KMS-11 (cell line): ENCODE measurements around the gene TFCP2L1.

ENCODE experiments used
- H2AFZ ChIP-seq: fragments of 200-600 bp; sonication (generic); 2 replicates; pipeline ENCODE4 v1.6.1; 2016; ENCODE audit warnings: antibody characterized with exemption, mixed run types, low read depth
- H3K27ac ChIP-seq: fragments of 200-600 bp; sonication (generic); 2 replicates; pipeline ENCODE4 v1.6.1; 2016; ENCODE audit warnings: mild to moderate bottlenecking, mixed run types
- H3K27me3 ChIP-seq: fragments of 200-600 bp; sonication (generic); 2 replicates; pipeline ENCODE4 v1.6.1; 2017; ENCODE audit warnings: mild to moderate bottlenecking, low read depth, mixed run types, moderate library complexity; ENCODE audit not compliant: insufficient read depth
- H3K36me3 ChIP-seq: fragments of 200-600 bp; sonication (generic); 2 replicates; pipeline ENCODE4 v1.6.1; 2017; ENCODE audit warnings: mild to moderate bottlenecking, mixed run types; ENCODE audit not compliant: insufficient read depth
- H3K4me1 ChIP-seq: fragments of 200-600 bp; sonication (generic); 2 replicates; pipeline ENCODE4 v1.6.1; 2016; ENCODE audit warnings: mild to moderate bottlenecking, low read depth, mixed run types; ENCODE audit not compliant: poor library complexity, severe bottlenecking
- H3K4me2 ChIP-seq: fragments of 200-600 bp; sonication (generic); 2 replicates; pipeline ENCODE4 v1.7.0; 2016; ENCODE audit warnings: mild to moderate bottlenecking, mixed run types
- H3K4me3 ChIP-seq: fragments of 200-600 bp; sonication (generic); IDR thresholded peaks from 2 replicates; pipeline ENCODE4 v1.6.1; 2017; ENCODE audit warnings: low read depth, low read length, mixed read lengths; ENCODE audit not compliant: insufficient read depth
- H3K79me2 ChIP-seq: fragments of 200-600 bp; sonication (generic); 2 replicates; pipeline ENCODE4 v1.6.1; 2016; ENCODE audit warnings: low read depth, mixed run types; ENCODE audit not compliant: insufficient read depth
- H3K9ac ChIP-seq: fragments of 200-600 bp; sonication (generic); 2 replicates; pipeline ENCODE4 v1.6.1; 2016; ENCODE audit warnings: mild to moderate bottlenecking, mixed run types
- H4K20me1 ChIP-seq: fragments of 200-600 bp; sonication (generic); 2 replicates; pipeline ENCODE4 v1.6.1; 2016; ENCODE audit warnings: mild to moderate bottlenecking, mixed run types; ENCODE audit not compliant: insufficient read depth
- TF ChIP-seq, protein P1 (sequence below): fragments of 200-600 bp; sonication (generic); conservative IDR thresholded peaks from 2 replicates; pipeline ENCODE4 v1.6.1; 2017; ENCODE audit warnings: low read depth, mild to moderate bottlenecking, antibody characterized with exemption, low read length, moderate library complexity, mixed read lengths

The TFCP2L1 gene

DNA sequence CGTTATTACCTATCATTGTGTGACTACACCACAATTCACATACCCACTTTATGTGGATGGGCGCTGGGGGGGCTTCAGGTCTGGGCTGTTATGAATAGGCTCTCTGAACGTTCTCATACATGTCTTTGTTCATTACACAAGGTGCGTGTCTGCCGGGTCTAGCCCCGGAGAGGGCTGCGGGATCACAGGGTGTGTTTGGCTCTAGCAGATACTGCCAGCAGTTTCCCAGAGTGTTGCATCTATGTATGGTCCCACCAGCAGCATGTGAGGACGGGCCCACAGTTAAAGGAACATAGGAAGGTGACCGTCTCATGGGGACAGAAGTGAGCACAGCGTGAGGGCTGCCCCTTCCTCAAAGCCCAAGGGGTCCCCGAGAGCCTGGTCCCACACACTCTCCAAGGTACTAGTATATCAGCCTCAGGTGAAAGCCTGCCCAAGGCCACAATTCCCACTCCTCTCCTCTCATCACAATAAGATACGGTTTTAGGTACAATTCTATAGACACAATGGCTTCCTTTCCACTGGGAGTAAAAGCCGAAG lies 48.8 kb downstream of the TFCP2L1 start:
- Histone ChIP-seq H3K4me3 (no peak overlapping the region), H3K4me2 (no peak overlapping the region), H3K79me2 (no peaks in the 10 kb centered on the region), H3K4me1 (no peaks in the 10 kb centered on the region), H3K36me3 (no peaks in the 10 kb centered on the region), H3K27ac (no peak overlapping the region), H4K20me1 (no peaks in the 10 kb centered on the region), H3K9ac (no peak overlapping the region), H3K27me3 (no peaks in the 10 kb centered on the region), H2AFZ (no peak overlapping the region)
- TF ChIP-seq, protein P1, sequence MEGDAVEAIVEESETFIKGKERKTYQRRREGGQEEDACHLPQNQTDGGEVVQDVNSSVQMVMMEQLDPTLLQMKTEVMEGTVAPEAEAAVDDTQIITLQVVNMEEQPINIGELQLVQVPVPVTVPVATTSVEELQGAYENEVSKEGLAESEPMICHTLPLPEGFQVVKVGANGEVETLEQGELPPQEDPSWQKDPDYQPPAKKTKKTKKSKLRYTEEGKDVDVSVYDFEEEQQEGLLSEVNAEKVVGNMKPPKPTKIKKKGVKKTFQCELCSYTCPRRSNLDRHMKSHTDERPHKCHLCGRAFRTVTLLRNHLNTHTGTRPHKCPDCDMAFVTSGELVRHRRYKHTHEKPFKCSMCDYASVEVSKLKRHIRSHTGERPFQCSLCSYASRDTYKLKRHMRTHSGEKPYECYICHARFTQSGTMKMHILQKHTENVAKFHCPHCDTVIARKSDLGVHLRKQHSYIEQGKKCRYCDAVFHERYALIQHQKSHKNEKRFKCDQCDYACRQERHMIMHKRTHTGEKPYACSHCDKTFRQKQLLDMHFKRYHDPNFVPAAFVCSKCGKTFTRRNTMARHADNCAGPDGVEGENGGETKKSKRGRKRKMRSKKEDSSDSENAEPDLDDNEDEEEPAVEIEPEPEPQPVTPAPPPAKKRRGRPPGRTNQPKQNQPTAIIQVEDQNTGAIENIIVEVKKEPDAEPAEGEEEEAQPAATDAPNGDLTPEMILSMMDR = no peak

DNA sequence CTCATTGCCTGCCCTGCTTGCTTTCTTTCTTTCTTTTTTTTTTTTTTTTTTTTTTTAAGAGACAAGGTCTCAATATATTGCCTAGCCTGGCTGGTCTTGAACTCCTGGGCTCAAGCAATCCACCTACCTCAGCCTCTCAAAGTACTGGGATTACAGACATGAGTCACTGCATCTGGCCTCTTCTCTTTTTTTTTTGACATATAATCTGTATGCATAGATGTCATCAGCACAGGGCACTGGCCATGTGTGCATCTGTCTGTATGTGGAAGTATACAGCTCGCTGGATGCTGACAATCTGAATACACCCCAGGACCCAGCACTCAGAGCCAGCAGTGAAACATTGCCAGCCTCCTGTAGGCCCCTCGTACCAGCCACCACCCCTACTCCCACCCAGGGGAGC lies 49.5 kb downstream of the TFCP2L1 start:
- Histone ChIP-seq H3K4me2 (no peak overlapping the region), H3K27ac (no peak overlapping the region), H3K36me3 (no peaks in the 10 kb centered on the region), H3K9ac (no peak overlapping the region), H3K4me3 (no peak overlapping the region), H3K4me1 (no peaks in the 10 kb centered on the region), H3K27me3 (no peaks in the 10 kb centered on the region), H3K79me2 (no peaks in the 10 kb centered on the region), H2AFZ (no peak overlapping the region), H4K20me1 (no peaks in the 10 kb centered on the region)
- TF ChIP-seq, protein P1 = no peak

DNA sequence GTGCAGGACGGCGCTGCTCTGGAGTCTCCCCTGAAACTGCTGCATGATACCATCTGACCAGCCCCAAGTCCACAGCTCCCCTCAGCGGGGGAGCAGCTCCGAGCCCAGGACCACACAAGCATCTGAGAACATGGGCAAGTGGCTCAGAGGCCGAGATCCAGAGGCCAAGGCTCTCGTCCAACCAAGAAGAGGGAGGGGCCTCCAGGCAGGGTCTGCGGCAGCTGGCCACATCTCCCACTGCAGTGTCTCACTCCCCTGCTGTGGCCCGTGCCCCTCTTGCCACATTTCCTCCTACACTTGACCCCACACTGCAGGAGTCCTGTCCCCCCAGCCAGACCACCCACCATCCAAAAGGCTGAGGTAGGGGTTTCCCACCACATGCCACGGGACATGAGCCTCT lies 50.2 kb downstream of the TFCP2L1 start:
- Histone ChIP-seq H3K27ac (no peak overlapping the region), H3K9ac (no peak overlapping the region), H3K4me1 (no peaks in the 10 kb centered on the region), H3K79me2 (no peaks in the 10 kb centered on the region), H3K4me2 (no peak overlapping the region), H3K27me3 (no peaks in the 10 kb centered on the region), H4K20me1 (no peaks in the 10 kb centered on the region), H3K36me3 (no peaks in the 10 kb centered on the region), H3K4me3 (no peak overlapping the region), H2AFZ (no peak overlapping the region)
- TF ChIP-seq, protein P1 = no peak

DNA sequence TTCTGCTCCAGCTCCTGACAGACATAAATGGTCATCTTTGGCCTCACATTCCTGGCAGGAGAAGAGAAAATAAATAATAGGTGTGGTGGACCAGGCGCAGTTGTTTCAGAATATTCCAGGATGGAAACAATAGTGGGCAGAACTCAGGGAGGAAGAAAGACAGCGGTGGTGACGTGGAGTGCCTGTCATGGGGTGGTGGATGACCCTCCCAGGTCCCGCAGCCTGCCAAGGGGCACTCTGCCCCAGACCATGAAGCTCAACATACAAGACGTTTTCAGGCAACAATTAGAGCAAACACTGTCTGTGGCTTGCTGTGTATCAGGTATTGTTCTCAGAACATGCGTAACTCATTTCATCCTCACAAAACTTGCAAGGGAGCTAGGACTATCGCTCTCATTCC lies 50.9 kb downstream of the TFCP2L1 start:
- TF ChIP-seq, protein P1 = no peak
- Histone ChIP-seq H3K4me3 (no peak overlapping the region), H3K79me2 (no peaks in the 10 kb centered on the region), H4K20me1 (no peaks in the 10 kb centered on the region), H3K9ac (no peak overlapping the region), H3K27ac (no peak overlapping the region), H2AFZ (no peak overlapping the region), H3K4me1 (no peaks in the 10 kb centered on the region), H3K27me3 (no peaks in the 10 kb centered on the region), H3K4me2 (no peak overlapping the region), H3K36me3 (no peaks in the 10 kb centered on the region)
